GM12891 (cell line): Measurements from ENCODE around the gene C20orf141.

ENCODE experiments used
- PAX5 ChIP-seq: IDR thresholded peaks from 2 replicates; pipeline ENCODE4 v1.6.1; 2011; ENCODE audit warnings: low read length, moderate library complexity, mild to moderate bottlenecking; ENCODE audit not compliant: insufficient read depth, severe bottlenecking
- POLR2A ChIP-seq: IDR thresholded peaks from 2 replicates; pipeline ENCODE4 v1.6.1; 2011; ENCODE audit warnings: low read depth, low read length, control low read depth
- POLR2AphosphoS5 ChIP-seq: IDR thresholded peaks from 2 replicates; pipeline ENCODE4 v1.6.1; 2011; ENCODE audit warnings: low read depth, low read length, control low read depth

- TF ChIP-seq POLR2A (no peak), POLR2AphosphoS5 (no peak), PAX5 (no peak)
These were observed 16.0 kb upstream of the C20orf141 start for GRCh38 chr20:2798814-2799213.
